ENCODE measurements around the gene FAM20B. TPM values are rescaled to one million over a fixed set of nuclear protein-coding genes. Genes with fewer than 3 reads are reported as not detected.

Gene FAM20B
- total and polyA plus RNA-seq, 2 of the 13 experiments (the other 11 are each of a cell fraction or from before 2014, with no cell fraction given): 13.8 to 26.9 TPM

DNA sequence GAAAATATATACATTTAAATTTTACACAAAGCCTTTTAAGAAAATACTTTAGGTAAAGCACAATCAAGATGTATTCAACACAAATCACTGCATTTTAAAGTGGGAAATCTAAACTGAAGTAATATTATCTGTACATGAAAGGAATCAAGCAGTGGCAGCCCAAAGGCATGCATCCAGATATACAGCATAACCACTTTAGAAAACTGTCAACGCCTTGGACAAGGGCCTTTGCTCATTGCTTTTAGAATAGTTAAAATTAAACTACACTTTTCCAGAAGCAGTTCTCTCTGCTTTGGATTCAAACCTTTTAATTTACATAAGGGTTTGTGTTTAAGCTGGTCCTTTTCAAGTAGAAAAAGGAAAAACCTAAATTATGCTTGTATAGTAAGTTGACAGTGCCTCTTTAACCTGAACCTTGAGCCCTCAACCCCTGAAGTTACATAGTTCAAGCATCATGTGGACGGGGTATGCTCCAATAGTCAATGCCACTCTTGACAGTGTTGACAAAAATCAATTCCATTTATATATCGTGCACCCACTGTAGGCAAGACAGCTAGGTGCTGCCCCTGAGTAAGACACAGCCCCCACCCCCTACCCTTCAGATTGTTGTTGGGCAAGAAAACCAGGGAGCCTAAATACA is 79.0 kb downstream of the FAM20B start (continued):
- TF ChIP-seq ZNF329 (CRISPR knock-in tag; IDR thresholded peaks at IDR 0.05; ENCODE audit: low read depth) (no peak), BORCS8-MEF2B (CRISPR knock-in tag; IDR thresholded peaks at IDR 0.05) (no peak), PAX8 (CRISPR knock-in tag; IDR thresholded peaks at IDR 0.05; ENCODE audit: borderline replicate concordance) (no peak), ZNF780A (CRISPR knock-in tag; IDR thresholded peaks at IDR 0.05) (no peak), KLF12 (CRISPR knock-in tag; IDR thresholded peaks at IDR 0.05; ENCODE audit: borderline replicate concordance) (no peak), HBP1 (CRISPR knock-in tag; IDR thresholded peaks at IDR 0.05; ENCODE audit: low read depth) (peak; percentile 79; the same call in 1 of the 2 replicates), ZNF598 (CRISPR knock-in tag; IDR thresholded peaks at IDR 0.05; ENCODE audit: borderline replicate concordance) (no peak), ZBTB43 (CRISPR knock-in tag; conservative IDR thresholded peaks at IDR 0.05) (no peak)
- TF ChIP-seq, protein P1, sequence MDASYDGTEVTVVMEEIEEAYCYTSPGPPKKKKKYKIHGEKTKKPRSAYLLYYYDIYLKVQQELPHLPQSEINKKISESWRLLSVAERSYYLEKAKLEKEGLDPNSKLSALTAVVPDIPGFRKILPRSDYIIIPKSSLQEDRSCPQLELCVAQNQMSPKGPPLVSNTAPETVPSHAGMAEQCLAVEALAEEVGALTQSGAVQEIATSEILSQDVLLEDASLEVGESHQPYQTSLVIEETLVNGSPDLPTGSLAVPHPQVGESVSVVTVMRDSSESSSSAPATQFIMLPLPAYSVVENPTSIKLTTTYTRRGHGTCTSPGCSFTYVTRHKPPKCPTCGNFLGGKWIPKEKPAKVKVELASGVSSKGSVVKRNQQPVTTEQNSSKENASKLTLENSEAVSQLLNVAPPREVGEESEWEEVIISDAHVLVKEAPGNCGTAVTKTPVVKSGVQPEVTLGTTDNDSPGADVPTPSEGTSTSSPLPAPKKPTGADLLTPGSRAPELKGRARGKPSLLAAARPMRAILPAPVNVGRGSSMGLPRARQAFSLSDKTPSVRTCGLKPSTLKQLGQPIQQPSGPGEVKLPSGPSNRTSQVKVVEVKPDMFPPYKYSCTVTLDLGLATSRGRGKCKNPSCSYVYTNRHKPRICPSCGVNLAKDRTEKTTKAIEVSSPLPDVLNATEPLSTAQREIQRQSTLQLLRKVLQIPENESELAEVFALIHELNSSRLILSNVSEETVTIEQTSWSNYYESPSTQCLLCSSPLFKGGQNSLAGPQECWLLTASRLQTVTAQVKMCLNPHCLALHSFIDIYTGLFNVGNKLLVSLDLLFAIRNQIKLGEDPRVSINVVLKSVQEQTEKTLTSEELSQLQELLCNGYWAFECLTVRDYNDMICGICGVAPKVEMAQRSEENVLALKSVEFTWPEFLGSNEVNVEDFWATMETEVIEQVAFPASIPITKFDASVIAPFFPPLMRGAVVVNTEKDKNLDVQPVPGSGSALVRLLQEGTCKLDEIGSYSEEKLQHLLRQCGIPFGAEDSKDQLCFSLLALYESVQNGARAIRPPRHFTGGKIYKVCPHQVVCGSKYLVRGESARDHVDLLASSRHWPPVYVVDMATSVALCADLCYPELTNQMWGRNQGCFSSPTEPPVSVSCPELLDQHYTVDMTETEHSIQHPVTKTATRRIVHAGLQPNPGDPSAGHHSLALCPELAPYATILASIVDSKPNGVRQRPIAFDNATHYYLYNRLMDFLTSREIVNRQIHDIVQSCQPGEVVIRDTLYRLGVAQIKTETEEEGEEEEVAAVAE (CRISPR knock-in tag; IDR thresholded peaks at IDR 0.05; ENCODE audit: borderline replicate concordance): peak; percentile 65; the same call in 1 of the 2 replicates
- TF ChIP-seq, protein P2, sequence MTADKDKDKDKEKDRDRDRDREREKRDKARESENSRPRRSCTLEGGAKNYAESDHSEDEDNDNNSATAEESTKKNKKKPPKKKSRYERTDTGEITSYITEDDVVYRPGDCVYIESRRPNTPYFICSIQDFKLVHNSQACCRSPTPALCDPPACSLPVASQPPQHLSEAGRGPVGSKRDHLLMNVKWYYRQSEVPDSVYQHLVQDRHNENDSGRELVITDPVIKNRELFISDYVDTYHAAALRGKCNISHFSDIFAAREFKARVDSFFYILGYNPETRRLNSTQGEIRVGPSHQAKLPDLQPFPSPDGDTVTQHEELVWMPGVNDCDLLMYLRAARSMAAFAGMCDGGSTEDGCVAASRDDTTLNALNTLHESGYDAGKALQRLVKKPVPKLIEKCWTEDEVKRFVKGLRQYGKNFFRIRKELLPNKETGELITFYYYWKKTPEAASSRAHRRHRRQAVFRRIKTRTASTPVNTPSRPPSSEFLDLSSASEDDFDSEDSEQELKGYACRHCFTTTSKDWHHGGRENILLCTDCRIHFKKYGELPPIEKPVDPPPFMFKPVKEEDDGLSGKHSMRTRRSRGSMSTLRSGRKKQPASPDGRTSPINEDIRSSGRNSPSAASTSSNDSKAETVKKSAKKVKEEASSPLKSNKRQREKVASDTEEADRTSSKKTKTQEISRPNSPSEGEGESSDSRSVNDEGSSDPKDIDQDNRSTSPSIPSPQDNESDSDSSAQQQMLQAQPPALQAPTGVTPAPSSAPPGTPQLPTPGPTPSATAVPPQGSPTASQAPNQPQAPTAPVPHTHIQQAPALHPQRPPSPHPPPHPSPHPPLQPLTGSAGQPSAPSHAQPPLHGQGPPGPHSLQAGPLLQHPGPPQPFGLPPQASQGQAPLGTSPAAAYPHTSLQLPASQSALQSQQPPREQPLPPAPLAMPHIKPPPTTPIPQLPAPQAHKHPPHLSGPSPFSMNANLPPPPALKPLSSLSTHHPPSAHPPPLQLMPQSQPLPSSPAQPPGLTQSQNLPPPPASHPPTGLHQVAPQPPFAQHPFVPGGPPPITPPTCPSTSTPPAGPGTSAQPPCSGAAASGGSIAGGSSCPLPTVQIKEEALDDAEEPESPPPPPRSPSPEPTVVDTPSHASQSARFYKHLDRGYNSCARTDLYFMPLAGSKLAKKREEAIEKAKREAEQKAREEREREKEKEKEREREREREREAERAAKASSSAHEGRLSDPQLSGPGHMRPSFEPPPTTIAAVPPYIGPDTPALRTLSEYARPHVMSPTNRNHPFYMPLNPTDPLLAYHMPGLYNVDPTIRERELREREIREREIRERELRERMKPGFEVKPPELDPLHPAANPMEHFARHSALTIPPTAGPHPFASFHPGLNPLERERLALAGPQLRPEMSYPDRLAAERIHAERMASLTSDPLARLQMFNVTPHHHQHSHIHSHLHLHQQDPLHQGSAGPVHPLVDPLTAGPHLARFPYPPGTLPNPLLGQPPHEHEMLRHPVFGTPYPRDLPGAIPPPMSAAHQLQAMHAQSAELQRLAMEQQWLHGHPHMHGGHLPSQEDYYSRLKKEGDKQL (CRISPR knock-in tag; IDR thresholded peaks at IDR 0.05; ENCODE audit: low read depth): peak; percentile 75
